Activated gamma-delta T cell (primary cell): Measurements from ENCODE around the gene HIBADH.
"Not testable (repeated sequence)": the region's sequence is repeated elsewhere in the genome, so short reads cannot be mapped to it uniquely, and the experiment has no call there.

Source experiments
- DNase-seq: peaks from one replicate; lab custom pipeline; 2025; lab: John Stamatoyannopoulos, UW

HIBADH gene

DNA sequence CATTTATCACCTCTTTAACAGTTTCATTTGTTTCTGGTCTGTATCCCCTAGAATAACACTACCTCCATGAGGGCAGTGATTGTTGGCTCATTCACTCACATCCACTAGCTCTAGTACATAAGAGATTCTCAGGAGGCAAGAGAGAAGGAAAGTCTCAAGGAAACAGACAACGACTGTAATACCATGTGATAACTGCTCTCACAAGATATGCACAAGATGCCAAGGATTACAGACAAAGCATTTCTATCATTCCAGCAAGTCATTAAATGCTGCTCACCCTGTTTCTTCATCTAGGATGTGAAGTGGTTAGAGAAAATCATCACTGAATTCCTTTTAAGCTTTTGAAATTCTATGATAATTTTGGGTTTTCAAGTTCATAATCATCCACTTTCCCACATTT is 115.3 kb downstream of the HIBADH start:
- DNase-seq: no peak

DNA sequence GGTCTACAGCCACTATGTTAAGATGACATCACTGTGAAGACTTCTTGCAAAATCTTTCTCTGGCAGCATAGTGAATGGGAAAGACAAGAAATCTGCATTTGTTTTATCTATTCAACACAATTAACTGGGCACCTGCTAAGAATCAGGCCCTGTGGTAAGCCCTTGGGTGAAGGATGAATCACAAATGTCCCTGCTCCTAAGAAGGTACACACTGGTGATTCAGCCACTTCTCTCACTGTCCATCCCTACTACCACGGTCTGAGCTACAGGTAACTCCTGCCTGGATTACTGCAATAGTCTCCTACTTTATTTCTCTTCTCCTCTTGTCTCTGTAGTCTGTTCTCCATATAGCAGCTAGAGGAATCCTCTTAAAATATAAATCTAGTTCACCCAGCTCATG is 116.1 kb downstream of the HIBADH start:
- no peak for DNase-seq

DNA sequence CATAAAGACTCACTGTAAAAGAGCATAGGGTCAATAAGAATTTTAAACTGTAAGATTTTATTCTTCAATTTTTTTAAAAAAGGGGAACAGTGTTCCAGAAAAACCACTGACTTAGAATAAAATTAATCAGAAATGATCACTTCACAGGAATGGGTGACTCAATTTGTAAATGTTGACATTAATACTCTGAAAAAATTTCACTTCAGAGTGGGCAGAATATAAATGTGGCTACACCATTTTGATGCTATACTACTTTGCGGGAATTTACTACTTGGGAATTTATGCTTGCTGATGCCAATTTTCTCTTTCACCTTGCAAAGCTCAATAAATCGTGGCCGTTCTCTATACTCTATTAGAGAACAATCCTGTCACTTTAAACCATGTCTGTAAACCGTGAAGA is 126.9 kb downstream of the HIBADH start:
- DNase-seq: no peak

DNA sequence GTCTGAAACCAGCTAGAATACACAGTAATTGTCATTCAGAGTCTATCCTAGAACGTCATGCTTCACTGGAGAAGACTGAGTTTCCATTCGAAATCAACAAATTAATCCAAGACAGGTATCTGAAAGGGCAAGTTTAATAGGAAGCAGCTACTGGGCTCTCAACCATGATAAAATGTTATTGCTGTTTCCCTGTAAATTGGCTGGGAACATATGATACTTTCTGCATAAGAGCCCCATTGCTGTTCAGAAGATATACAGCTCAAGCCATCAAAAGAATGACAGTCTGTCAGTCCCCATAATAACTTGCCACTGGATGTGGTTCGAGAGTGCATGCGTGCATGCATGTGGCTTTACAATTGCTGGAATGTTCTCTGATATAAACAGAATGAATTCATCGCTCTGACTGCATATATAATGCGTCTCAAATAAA is 129.0 kb downstream of the HIBADH start:
- DNase-seq: no peak

DNA sequence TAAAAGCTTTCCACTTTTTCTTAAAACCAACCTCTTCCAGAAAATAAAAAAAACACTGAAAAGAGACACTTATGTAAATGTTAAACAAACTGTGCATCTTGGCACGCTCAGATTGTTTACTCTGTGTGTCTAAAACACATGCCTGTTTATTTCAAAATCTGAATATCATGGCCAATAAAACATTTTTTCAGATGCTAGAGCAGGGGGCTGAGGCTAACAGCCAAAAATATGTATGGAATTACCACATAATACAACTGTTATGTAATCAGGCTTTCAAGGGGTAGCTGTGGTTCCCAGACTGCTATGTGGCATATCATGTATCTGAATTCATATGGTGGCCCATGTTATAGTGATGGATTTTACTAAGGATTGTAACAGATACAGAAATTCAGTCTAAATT is 130.4 kb downstream of the HIBADH start:
- DNase-seq: no peak

DNA sequence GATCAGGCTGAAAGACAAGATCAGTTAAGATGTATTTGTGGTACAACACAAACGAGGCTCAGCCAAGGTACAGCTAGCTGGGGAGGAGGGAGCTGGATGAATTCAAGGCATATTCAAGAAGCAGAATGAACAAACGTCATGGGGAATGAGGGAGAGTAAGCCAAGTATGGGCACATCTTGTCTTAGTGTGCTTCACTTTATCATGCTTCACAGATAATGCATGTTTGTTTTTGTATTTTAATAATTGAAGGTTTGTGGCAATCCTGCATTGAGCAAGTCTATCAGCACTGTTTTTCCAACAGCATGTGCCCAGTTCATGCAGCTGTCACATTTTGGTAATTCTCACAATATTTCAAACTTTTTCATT is 135.4 kb downstream of the HIBADH start:
- no peak for DNase-seq

DNA sequence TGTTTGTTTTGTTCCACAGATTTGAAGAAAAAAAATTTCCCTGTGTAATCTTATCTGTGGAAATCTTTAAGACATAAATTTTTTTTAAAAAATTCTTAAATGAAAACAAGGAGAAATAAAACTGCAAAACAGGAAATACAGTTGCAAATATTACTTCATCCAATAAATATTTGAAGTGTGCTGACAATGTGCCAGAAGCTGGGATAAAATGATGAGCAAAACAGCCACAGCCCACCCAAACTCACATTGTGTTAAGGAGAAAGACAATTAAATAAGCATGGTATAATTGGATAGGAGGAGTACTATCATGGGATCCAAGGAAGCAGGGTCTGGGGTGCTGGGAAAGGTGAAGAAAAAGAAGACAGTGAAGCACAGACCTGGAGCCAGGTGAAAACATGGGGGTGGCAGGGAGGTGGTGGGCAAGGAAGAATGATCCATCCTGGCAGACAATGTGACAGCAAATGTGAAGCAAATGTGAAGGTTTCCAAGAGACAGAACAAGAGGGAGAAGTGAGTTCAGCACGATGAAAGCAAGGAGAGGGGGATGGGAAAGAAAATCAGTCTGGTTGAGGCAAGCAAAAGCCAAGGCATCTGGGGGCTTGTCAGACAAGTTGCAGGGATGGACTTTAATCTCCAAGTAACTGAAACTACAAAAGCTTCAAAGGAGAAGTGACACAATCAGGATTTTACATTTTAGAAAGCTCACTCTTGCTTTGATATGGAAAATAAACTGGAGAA is 135.9 kb downstream of the HIBADH start:
- no peak for DNase-seq

DNA sequence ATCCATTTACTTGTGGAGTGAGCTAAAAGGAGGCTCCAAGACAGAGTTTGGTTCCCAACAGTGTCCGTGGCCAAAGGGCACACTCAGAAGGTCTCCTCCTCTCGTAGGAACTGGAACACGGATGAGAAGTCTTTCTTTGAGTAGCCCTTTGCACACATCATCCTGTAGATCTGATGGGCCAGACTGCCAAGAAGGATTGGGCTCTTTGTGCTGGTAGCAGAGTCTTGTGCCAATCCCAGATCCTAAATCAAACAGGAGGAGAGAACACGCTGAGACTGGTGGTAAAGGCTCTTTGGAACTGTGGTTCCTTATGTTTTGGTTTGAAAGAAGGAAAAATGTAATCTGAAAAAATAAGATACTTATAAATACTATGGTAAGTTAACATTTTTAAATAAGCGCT is 136.6 kb downstream of the HIBADH start:
- no peak for DNase-seq

DNA sequence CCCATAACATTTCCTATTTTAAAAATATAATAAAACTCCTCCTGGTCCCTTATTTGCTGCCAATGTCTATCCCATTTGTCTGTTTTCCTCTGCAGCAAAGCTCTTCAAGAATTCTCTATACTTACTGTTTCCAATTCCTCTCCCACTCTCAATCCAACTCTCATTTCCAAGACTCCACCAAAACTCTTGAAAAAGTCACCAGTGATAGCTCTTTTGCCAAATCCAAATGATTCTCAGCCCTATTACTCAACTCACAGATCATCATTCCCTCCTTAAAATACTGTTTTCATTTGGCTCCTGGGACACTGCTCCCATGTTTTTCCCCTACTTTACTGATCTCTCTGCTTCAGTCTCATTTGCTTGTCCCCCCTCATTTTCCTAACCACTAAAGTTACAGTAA is 139.4 kb downstream of the HIBADH start:
- DNase-seq: no peak

DNA sequence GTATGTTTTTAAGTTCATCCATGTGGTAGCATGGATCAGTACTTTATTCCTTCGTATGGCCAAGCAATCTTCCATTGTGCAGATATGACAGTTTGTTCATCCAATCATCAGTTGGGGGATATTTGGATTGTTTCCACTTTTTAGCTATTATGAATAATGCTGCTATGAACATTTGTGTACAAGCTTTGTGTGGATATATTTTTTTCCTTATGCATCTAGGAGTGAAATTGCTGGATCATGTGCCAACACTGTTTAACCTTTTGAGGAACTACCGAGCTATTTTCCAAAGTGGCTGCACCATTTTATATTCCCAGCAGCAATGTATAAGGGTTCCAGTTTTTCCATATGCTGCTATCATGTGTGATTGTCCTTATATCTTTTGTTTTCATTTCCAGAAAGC is 140.1 kb downstream of the HIBADH start:
- DNase-seq: no peak

DNA sequence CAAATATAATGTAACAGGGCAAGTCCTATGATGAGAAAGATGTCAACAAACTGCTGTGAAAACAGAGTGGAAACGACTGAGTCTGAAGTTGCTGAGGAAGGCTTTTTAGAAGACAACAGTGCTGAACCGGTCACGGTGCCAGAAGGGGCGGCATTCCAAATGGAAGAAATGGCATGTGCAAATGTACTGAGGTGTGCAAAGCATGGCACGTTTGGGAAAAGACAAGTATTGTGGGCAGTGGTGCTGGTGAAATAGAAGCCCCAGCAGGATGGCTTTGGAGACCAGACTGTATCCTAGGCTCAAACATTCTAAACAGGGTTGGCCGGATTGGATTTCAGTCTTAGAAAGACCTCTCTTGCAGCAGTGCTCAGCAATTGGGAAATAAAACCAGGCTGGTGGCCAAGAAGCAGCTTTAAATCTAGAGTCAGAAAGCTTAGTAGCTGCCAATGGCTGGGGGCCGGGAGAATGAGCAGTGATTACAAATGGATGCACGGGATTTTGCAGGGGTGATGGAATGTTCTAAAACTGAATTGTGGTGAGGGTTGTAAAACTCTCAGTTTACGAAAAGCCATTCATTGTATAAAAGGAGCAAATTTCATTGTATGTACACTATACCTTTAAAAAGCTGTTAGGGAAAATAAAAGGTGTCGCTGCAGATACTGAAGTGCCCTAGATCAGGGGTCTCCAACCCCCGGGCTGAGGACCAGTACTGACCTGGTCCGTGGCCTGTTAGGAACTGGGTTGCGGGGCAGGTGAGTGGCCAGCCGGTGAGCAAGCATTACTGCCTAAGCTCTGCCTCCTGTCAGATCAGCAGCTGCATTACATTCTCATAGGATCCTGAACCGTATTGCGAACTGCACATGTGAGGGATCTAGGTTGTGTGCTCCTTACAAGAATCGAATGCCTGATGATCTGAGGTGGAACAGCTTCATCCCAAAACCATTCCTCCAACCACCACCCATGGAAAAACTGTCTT is 141.6 kb downstream of the HIBADH start:
- no peak for DNase-seq

DNA sequence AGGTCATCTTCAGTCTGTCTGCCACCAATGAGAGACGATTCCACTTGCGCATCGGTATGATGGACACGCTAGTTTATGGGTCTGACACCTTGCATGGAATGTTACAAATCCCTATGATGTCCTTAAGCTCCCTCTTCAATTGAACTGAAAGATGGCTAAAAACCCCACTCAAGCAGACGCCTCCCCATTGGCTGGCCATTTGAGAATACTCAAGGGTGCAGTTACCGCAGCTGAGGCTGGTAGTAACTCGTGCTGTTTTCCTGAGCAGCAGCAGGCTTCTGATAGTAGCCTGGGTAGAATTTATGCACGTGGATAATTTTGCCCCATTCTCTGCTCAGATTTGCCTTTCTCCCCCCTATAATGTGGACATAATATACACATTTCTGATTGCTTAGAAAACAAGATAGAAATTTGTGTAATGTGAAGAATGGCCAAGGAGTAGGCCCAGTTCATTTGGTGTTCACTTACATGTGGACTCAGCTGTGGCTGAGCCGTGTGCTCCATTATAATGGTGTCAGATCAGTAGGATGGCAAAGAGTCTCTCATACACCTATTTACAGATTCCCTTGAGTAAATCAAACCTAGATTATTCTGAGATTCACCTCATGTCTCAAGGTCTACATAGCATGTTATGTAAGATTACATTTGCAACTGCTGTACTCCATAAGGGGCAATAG is 142.8 kb downstream of the HIBADH start:
- no peak for DNase-seq

DNA sequence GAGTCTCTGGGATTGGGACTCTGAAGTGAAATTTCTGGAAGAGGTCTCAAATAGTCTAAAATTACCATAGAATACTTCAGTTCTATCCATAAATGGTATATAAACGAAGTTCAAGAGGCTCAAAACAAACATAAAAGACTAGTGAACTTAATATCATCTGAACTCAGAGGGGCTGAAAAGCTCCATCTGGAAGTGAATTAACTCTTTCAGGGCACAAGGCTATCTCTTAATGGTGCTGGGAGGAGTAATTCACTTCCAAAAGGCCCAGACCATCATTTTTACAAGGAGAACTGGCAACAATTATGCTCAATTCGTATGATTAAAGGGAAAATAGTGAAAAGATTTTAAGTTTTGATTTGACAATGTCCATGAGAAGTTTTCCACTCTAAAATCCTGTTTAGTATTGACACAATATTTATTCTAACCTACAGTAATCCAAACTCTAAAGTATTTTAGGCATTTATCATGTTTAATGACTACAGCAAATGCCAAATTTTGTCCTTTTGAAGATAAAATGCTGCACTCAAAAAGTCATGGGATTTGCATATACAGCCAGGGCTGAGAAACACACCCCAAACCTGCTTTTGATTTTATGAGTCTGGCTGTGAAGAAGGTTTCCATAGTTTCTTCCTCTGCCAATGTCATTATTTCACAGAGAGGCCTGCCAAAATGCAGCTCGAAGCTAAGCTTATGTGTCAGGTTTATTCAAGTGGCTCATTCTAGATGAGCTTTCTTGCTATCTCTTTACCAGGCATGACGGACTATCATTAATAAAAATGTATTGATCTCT is 143.9 kb downstream of the HIBADH start:
- no peak for DNase-seq

DNA sequence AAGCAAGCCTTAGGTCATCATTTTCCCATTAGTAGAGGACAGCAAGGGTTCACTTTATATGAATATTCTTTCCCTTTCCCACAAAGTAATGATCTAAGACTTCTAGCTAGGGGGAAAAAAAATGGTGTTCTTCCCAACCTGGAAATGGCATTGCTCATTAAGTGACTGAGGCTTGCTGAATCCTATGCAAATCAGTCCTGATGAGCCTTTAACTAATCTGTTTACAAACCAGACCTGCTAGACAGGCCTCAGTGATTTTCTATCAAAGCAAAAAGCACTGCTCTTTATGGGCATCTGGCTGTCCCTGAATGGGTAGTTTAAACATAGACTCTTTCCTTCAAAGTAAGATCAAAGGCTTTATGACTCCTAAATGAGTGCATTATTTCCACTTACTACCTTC is 146.3 kb downstream of the HIBADH start:
- DNase-seq: no peak

DNA sequence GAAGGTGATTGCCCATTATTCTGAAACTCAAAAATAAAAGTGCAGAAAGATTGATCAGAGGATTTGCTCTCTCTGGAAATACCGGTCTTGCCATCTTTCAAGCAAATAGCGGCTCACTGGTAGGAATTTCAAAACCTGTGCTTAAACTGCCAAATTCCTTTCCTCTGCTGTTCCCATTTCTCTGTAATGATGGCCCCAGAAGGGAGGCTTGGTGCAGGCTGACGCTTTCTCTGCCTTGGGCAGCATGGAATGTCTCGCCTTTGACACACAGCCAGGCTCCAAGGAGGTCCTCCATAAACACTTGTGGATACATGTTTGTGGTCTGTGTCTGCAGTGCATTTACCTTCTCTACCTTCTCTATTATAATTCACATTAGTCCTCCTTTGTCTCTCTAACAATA is 146.8 kb downstream of the HIBADH start:
- no peak for DNase-seq

DNA sequence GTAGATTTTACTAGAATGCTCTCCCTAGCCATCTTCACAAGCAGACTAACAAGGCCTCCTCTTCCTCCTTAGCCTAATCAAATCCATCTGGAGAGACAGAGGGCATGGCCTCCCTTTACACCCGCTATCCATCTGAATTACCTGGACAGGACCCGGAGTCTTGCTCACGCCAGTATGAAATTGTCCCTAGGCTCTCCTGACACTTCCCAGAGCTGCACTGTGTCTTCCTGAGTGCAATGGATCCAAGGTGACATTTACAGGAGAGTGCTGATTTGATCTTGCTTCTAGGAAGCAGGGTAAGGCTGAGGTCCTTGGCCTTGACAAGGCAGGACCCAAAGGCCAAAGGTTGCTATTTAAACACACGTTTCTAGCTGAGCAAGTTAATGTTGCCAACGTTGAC is 147.8 kb downstream of the HIBADH start:
- no peak for DNase-seq

DNA sequence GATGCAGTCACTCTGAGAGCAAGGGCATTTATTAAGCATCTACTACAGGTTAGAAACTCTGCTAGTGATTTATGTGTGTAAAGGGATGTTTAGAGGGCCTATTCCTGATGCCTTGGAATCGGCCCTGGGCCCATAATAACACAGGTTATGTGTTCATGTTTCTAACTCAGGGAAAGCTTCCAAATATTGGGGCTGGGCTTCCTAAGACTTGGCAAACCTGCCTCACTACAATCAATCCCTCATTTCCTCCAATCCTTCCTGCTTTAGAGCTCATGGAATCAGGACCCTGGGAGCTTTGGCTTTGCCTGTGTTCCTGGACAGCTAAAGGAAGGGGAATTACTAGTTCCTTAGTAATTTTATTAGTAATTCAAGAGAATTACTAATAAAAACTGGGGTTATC is 148.8 kb downstream of the HIBADH start:
- DNase-seq: no peak

DNA sequence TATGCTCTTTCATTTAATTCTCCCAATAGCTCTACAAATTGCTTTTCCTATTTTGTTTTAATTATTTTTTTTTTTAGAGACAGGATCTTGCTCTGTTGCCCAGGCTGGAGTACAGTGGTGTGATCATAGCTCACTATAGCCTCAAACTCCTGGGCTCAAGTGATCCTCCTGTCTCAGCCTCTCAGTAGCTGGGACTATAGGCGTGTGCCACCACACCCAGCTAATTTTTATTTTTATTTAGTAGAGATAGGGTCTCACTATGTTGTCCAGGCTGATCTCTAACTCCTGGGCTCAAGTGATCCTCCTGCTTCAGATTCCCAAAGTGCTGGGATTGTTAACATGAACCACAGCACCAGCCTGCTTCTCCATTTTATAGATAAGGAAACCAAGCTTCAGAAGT is 151.3 kb downstream of the HIBADH start:
- DNase-seq: not testable (repeated sequence)

DNA sequence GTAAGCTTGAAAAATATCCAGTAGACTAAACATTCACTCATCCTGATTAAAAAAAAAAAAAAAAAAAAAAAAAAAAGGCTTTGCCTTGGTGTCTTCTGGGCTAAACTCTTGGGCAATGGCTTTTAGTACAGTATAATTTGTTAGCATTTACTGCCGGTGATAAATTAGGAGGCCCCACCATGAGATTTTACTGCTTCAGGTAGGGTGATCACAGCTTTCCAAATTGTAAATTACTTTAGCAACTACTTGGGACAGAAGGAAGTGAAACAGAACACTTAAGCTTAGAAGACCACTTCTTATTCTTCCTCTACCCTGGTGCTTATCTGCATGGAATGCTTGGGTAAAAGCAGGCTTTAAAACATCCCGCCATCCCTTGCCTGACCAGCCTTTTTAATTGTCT is 152.1 kb downstream of the HIBADH start:
- no peak for DNase-seq

DNA sequence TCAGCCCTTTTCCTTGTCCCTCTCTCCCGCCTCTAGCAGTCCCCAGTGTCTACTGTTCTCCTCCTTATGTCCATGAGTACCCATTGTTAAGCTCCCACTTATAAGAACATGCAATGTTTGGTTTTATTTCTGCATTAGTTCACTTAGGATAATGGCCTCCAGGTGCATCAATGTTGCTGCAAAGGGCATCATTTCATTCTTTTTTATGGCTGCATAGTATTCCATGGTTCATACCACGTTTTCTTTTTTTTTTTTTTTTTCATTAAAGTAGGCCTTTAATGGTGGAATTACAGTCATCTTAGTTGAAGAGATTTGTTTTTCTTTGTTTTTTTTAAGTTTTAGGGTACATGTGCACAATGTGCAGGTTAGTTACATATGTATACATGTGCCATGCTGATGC is 160.8 kb downstream of the HIBADH start:
- not testable (repeated sequence) for DNase-seq

DNA sequence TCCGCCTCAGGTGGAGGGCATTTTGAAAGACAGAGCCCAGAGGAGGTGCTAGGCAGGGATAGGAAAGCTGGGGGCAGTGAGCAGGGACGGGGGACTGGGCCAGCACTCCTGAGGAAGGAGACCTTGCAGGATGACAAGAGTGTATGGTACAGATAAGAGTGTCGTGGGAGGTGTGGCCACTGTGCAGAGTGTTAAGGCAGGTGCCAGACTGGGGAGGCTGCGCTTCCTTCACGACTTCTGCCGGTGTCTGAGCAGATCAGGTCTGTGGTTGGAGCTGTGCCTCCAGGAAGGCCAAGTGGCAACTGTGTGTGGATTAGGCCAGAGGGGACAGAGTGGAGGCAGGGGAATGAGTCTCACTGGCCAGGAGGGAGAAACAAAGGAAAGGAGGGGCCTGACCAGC is 161.7 kb downstream of the HIBADH start:
- DNase-seq: no peak

DNA sequence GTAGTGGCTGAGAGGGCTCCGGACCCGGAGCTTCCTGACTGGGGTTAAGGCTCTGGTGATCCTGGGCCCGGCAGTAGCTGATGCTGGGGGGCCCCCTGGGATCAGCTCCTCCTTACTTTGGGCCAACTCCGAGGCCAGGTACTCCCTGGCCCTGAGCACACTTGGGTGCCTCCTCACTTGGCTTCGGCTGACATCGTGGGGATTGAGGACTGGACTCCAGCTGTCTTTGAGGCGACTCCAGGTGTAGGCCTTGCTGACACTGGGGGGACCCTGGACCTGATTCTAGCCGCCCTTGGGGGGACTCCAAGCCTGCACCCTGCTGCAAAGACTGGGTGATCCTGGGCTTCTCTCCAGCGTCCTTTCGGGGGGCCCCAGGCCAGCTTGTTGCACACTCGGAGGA is 170.5 kb downstream of the HIBADH start:
- no peak for DNase-seq
